GM18868 (cell line): ENCODE results near the gene SPON1.
"Not testable (repeated sequence)": the region's sequence is repeated elsewhere in the genome, so short reads cannot be mapped to it uniquely, and the experiment has no call there.

ENCODE experiments used
- ATAC-seq: cut with Tn5 transposase; IDR thresholded peaks from one replicate; pipeline ENCODE4 v1.9.1; 2021; ENCODE audit warnings: mild to moderate bottlenecking, moderate library complexity; ENCODE audit not compliant: unreplicated experiment

Gene SPON1

DNA sequence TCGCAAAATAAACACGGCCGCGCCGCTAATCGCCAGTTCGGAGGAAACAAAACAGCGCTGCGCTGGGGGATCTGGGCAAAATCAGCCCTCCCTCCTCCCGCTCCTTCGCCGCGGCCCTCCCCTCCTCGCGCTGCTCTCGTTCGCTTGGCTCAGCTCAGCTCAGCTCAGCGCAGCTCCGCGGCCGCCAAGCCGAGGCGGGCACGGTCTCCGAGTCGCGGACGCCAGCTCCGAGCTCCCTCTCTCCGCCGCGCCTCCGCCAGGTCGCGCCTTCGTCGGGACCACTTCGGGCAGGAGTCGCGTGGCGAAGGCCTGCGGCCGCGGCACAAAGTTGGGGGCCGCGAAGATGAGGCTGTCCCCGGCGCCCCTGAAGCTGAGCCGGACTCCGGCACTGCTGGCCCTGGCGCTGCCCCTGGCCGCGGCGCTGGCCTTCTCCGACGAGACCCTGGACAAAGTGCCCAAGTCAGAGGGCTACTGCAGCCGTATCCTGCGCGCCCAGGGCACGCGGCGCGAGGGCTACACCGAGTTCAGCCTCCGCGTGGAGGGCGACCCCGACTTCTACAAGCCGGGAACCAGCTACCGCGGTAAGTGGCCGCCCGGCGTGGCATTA lies at the start of gene SPON1:
SPON1 (plus strand) TSS at position 162 of the 607 bp plus-strand sequence; CDS start at position 344, 182 bp downstream.
- no peak for ATAC-seq

DNA sequence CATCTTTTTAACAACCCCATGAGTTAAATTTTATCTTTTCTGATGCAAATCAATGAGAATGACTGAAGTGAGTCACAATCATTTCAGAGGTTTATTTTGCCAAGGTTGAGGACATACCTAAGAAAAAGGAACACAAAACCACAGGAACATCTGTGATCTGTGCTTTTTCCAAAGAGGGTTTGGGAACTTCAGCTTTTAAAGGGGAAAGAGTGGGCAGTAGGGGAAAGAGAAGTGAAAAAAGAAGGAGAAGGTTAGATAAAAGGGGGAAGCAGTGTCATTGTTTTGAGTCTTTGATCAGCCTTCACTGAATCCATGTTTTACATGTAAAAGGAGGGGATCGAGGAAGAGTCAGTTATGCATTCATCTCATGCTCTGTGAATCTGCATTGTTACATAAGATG lies 45.3 kb upstream of the SPON1 start:
- no peak for ATAC-seq

DNA sequence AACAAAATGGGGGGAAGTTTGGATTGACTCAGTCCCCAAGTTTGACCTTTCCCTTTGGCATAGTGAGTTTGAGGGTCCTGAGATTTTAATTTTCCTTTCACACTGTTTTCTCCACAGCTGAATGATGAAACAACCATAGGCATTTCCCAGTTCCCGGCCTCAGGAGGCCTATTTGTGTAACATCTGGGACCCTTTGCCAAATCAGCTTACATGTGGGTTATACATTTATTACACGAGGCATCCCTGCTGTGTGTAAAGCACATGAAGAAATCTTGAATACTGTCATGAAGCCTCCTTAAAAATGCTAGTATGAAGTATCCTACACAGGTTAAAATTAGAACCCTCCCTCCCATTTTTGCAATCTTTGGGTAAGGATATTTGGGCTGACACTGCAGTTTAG lies 44.6 kb upstream of the SPON1 start:
- ATAC-seq: no peak

DNA sequence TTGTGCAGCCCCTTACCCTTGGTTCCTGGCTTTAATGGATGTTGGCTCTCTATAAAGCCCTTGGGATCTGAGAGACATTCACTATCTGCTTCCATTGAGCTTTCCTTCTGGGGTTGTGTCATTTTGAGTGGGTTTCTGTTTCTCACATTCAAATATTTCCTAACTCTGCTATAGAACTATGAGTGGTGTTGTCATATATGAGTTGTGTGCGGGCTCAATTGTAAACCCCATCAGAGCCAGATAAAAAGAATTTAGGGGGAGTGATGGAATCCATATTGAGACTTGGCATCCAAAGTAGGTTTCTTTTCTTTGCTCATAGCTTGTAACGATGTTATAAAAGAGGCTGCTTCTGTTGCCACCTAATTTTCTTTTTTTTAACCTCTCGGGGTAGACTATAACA lies 41.8 kb upstream of the SPON1 start:
- no peak for ATAC-seq

DNA sequence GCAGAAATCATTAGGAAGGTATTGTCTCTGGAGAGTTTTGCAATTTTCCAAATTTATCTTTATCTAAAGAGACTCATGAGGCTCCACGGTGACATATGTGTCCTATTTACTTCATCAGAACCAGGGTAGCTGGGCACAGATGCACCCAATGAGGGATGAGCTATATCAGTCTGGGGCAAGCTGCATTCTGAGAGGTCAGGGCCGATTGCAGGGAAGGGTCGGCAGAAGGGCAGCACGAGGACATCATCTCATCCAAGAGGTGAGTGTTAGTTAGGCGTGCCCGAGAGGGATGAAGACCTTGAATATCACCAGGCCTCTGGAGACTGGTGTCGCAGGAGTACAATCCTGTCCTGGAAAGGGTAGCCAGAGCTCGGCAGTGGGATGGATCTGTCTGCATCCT lies 41.0 kb upstream of the SPON1 start:
- ATAC-seq: no peak

DNA sequence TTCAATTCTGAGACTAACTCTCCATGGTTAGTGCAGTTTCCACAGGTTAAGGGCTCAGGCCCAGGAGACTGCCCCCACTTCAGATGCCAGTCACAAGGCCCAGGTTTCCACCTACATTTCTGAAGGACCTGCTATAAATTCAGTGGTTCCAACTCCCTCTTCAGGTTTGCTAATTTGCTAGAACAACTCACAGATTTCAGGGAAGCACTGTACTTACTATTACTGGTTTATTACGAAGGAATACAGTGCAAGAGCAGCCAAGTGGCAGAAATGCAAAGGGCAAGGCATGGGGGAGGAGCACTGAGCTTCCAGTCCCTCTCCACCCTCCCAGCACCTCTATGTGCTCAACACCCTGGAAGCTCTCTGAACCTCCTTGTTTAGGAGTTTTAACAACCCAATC lies 39.3 kb upstream of the SPON1 start:
- no peak for ATAC-seq

DNA sequence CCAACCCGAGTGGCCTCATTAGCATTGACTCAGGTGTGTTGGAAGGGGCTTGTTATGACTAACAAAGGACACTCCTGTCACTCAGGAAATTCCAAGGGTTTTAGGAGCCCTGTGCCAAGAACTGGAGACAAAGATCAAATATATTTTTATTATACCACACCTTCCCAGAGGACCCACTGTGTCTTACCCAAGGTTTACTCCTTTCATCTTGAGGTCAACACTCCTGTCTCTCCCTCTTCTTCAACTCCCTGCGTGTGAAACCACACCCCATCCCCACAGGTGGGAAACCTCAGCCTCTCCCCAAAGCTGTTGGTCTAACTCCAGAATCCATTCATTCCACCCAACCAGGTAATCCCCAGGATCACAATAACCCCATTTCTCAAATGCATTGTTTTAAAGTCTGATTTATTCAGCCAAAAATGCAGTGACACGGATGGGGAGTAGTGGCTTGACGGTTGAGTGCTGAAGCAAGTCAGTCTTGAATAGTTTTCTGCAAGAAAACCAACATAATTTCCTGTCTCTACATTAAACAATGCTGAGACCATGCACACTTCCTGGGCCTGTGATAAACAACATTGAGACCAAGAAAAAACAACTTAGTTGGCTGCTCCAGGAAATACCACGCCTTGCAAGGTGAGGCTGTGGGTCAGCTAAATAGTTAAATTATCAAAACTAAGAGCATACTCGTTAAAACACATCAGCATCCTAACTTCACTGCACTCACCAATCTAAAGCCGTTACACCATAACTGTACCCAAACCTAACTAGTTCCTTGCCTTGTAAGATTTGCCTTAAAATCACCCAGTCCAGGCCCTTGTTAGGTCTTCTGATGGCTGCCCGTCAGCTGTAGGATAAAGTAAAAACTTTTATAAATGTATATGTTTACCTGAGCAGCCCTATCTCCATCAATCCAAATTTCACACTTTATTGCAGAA lies 38.5 kb upstream of the SPON1 start:
- no peak for ATAC-seq

DNA sequence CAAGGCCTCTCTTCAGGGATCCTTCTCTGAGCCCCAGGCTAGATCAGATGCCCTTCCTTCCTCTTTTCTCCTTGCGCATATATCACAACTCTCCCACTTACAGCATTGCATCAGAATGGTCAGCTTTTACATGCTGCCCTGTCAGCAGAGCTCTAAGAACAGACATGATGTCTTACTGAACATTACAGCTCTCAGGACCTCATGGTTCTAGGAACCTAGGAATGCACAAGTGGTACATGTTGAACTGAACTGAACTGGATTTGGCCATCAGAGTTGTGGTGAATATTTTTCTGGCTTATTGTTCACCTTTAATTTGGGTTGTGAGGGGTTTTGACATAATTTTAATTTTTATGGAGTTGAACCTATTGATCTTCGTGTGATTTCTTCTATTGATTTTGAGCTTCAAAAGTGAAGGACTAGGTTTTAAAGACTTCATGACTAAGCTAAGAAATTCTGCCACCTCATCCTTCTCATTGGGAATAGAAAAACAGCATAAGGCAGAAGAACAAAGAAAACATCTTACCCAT lies 37.7 kb upstream of the SPON1 start:
- no peak for ATAC-seq

DNA sequence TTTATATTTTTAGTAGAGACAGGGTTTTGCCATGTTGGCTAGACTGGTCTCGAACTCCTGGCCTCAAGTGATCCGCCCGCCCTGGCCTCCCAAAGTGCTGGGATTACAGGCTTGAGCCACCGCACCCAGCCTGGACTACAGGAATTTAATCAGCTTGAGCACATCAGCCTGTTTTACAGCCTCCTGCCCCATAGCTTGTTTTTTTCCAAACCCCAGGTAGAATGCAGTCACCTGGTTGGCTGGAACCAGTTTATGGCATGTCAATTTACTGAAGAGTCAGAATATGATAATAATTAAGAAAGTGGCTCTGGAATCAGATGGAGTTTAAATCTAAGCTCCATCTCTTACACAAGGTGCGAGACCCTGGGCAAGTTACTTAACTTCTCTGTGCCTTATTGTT lies 36.2 kb upstream of the SPON1 start:
- not testable (repeated sequence) for ATAC-seq

DNA sequence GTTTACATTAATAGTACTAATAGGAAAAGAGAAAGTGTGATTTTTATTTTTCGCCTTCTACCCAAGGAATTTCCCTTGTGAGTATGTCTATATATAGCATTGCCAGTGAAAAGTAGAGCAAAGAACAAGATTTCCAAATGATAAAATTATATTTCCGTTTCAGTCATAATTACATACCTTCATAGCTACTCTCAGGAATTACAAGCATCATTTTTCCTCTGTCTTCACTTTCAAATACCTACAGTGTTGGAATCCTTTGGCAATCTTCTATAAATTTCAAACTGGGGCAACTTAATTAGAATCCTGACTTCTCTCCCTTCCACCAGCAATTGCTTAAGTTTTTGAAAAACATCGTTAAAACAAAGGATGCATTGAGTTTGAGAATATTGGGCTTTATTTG lies 35.5 kb upstream of the SPON1 start:
- ATAC-seq: no peak

DNA sequence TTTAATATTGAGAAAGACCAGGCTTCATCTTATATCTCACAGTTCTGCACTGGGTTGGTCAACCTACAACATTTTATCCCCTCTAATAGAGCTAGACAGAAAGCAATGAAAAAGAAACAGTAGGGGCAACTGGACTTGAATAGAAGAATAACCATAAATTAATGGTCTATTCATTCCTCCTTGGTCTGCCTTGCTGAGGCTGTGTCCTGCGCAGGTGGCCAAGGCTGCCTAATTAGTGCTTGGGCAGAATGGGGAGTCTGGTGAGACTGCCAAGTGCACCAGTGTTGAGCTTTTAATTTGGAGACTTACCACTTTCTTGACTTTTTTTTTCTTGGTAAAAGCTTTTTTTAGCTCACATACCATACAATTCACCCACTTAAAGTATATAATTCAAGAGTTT lies 35.0 kb upstream of the SPON1 start:
- ATAC-seq: no peak

DNA sequence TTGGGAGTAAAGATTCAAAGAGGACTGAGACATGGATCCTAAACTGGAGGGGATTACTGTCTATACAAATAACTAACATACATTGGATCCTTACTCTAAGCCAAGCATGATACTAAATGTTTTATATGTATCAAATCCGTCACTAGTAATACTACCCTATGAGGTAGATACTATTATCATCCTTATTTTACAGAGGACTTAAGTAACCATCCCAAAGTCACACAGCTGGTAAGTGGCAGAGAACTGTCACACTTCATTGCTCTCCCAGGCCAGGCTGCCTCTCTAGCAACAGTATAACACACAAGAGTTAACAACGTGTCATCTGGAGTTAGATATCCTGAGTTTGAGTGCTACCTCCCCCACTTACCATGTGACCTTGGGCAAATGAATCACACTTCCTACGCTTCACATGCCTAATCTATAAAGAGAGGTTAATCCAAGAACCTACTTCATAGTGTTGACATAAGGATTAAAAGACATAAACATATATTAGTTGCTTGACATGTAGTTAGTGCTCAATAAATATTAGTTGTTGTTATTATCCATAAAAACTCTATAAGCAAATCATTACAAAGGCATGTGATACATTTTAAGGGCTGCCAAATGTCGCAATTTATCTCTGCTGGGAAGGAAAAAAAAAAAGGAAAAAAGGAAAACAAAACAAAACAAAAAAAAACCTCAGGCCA lies 33.8 kb upstream of the SPON1 start:
- no peak for ATAC-seq

DNA sequence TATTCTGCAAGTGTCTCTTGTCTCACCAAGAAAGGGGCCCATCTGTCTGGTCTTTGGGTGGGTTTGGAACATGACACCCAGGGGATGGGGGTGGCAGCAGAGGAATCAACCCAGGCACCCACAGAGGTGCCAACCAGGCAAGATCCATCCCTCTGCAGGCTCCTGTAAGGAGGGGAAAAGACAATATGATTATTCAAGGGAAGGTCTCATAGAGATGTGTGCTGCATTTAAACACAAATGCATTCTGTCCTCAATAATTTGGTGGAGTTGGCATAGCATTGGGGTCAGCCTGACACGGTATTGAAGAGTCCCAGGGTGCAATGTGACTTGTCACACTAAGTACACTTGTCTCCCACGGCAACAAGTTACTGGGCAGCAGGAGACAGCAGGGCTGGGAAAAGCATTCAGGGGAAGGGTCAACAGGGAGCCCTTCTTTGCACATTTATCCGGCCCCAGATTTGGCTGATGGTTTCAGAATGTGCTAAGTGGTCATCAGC lies 33.1 kb upstream of the SPON1 start:
- ATAC-seq: no peak

DNA sequence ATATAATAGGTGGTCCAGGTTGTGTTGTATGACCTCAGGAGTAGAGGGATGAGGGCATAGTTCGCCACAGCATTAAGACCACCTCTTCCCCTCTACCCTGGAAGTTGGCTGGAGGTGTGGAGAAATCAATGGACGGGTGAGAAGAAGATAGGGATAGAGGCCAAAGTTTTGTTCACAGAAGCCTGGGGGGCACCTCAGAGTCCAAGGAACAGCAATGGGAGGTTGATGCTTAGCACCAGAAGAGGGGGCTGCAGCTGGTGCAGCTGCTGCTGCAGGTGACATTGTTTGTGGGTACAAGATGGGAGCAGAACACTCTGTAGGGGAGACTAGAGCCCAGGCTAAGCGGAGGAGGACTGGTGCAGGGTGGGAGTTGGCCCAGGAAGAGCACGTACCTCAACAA lies 31.2 kb upstream of the SPON1 start:
- no peak for ATAC-seq

DNA sequence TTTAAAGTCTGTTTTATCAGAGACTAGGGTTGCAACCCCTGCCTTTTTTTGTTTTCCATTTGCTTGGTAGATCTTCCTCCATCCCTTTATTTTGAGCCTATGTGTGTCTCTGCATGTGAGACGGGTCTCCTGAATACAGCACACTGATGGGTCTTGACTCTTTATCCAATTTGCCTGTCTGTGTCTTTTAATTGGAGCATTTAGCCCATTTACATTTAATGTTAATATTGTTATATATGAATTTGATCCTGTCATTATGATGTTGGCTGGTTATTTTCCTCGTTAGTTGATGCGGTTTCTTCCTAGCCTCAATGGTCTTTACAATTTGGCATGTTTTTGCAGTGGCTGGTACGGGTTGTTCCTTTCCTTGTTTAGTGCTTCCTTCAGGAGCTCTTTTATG lies 25.4 kb upstream of the SPON1 start:
- ATAC-seq: not testable (repeated sequence)

DNA sequence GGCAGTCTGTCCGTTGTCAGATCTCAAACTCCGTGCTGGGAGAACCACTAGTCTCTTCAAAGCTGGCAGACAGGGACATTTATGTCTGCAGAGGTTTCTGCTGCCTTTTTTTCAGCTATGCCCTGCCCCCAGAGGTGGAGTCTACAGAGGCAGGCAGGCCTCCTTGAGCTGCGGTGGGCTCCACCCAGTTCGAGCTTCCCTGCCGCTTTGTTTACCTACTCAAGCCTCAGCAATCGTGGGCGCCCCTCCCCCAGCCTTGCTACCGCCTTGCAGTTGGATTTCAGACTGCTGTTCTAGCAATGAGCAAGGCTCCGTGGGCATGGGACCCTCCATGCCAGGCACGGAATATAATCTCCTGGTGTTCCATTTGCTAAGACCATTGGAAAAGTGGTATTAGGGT lies 23.7 kb upstream of the SPON1 start:
- ATAC-seq: not testable (repeated sequence)

DNA sequence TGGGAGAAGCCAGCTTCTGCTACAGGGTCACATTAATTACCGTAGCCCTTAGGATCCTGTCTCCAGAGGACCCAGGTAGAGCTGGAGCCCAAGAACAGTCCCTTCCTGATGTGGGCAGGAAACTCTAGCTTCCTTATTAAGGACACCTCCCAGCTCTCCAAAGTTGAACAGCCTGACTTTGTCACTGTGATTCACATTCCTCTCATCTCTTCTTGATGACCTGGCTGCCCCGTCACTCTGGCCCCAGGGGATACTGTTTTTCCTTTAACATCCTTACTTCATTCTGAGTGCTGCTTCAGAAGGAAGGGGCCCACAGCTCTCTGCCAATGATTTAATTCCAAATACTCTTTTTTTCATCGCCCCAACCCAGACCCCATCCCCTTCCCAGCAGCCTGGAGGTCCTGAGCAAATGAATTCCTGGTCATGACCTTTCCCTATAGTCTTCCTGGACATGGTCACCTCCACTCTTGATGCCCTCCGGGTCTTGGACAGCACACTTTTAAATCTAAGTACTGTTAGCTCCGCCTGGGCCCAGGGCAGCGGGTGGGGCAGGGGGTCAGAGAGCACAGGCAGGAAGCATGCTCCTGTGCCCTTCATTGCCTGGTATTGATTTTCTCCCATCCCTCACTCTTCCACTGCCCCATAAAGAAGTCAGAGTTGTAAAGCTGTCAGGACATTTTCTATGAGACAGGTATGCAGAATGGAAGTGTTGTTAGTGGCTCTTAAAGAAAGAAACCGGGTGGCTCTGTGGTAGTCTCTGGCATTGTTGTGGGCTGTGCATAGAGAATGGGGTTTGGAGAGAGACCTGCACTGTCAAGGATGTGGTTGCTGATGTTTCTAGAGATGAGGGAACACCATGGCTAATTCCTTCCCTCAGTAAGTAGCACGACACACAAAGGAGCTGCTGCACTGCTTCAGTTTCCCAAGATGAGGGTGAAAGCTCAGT lies 22.3 kb upstream of the SPON1 start:
- no peak for ATAC-seq

DNA sequence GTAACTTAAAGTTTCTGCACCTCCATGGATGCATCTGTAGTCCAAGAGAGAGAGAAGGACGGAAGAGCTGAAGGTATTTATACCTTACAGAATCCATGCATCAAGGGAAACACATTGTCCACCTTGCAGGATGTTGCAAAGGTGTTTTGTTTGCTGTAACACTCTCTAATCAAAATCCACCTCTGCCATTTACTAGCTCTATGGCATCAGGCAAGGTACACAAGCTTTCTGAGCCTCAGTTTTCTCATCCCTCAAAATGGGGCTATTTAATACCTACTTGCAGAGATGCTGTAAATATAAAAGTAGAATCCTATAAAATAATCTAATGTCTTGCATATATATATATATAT lies 21.6 kb upstream of the SPON1 start:
- ATAC-seq: no peak

DNA sequence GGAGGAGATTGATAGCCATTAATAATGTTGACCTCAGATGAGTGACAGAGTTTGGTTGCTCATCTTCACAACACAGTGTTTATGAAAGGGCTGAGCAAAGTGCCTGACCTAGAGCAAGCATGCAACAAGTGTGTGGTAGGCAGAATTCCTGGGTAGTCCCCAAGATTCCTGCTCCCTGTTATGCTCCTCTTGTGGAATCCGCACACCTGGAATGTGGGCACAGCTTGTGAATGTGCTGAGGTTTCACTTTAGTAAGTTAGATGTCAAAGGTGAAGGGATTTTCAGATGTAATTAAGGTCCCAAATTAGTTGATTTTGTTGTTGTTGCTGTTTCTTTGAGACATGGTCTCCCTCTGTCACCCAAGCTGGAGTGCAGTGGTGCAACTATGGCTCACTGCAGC lies 20.7 kb upstream of the SPON1 start:
- no peak for ATAC-seq

DNA sequence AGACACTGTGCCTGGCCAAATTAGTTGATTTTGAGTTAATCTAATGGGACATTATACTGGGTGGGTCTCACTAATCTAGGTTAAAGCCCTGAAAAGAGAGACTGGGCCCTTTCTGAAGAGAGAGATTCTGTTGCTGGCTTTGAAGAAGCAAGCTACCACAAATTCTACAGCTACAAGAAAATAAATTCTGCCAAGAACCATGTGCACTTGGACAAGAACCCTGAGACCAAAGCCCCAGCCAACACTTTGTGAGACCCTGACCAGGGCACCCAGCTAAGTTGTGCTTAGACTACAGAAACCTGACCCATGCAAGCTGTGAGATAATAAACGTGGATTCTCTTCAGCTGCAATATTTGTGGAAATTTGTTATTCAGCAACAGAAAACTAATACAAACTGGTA lies 20.1 kb upstream of the SPON1 start:
- no peak for ATAC-seq
